ENCODE results near the gene RNF157. TPM values are rescaled to one million over a fixed set of nuclear protein-coding genes. Genes with fewer than 3 reads are reported as not detected.
A peak's percentile ranks its signal among the peaks of the same experiment; 100 is the strongest.

RNF157 gene
- total RNA-seq, 2 experiments from 2014 or later: 73.0 to 148 TPM

GRCh38 chr17:76138896-76139752 is 101.2 kb downstream of the RNF157 start:
- Mint-ChIP-seq H3K27ac (no peak overlapping the region), H3K27me3 (peaks cover 14% of the 10 kb centered on the region), H3K4me1 (peaks cover 45% of the 10 kb centered on the region), H3K4me3 (no peak overlapping the region), H3K9me3 (ENCODE audit: low read depth) (no peaks in the 10 kb centered on the region), H3K36me3 (no peaks in the 10 kb centered on the region)
- DNase-seq: no peak
- no peak for ATAC-seq
- CTCF ChIA-PET: no interaction called here

DNA sequence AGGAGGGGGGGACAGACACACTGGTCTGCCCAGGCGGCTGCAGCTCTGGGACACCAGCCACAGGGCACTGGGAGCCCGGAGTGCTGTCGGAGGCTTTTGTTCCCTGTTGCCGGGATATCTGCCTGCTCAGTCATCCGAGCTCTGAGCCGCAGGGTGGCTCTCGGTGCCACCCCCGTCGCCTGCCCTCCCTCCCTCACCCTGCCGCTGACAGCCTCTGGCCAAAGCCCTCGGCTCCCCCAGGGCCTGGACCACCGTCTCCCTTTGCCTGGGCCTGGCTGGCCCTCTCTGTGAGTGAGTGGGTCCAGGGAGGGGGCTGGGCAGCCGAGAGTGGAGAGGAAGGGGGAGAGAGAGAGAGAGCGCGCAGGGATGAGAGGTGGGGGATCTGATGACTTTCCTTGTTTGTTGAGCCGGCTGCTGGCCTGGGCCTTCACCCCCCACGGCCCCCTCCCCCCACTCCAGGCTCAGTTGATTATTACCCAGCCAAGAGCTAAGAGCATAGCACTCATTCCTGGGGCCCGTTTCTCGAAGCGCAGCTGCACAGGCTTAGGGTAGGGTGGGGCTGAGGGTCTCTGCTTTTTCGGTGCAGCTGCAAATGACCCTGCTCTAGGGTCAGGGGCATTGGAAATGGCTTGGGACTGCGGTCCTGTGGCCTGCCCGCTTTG is 101.9 kb downstream of the RNF157 start:
- DNase-seq: no peak
- no peak for ATAC-seq
- Mint-ChIP-seq H3K27me3 (peaks cover 14% of the 10 kb centered on the region), H3K27ac (no peak overlapping the region), H3K36me3 (no peaks in the 10 kb centered on the region), H3K4me1 (peaks cover 42% of the 10 kb centered on the region), H3K9me3 (ENCODE audit: low read depth) (no peaks in the 10 kb centered on the region), H3K4me3 (no peak overlapping the region)
- CTCF ChIA-PET: no interaction called here

DNA sequence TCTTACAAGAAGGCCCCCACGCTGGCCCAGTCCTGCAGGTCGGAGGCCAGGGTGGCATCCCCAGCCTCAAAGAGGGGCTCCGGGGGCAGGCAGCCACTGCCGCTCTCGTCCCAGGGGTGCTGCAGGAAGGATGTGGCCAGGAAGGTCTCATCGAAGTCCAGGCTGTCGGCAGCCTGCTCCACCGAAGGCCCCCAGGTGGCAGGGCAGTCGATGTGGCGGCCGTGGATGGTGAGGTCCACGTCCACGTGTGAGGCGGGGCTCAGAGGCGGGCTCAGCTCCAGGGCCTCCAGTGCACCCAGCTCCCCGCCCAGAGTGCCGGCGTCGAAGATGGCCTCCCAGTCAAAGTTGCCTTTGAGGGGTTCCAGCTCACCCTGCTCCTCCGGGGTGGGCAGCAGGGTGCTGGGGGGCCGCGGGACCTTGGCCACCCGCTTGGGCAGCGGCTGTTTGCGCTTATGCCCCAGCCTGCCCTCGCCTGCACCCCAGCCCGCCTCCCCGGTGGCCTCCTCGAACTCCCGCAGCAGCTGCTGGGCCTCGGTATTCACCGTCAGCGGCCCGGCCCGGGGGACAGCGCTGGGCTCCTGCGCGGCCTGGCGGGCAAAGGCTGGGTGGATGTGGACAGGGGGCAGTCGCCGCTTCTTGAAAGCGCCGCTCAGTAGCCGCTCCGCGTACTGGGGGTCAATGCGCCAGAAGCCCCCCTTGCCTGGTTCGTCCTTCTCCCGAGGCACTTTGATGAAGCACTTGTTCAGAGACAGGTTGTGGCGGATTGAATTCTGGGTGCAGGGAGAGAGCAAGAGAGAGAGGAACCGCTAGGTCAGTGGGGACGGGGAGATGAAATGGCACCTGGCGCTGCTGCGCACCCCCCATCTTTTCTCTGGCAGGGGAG is 102.7 kb downstream of the RNF157 start:
- Mint-ChIP-seq H3K4me1 (peaks cover 36% of the 10 kb centered on the region), H3K27me3 (peaks cover 14% of the 10 kb centered on the region), H3K9me3 (ENCODE audit: low read depth) (no peaks in the 10 kb centered on the region), H3K4me3 (no peak overlapping the region), H3K36me3 (no peaks in the 10 kb centered on the region), H3K27ac (no peak overlapping the region)
- DNase-seq (no peak), ATAC-seq (no peak)
- CTCF ChIA-PET: interaction anchor here (1.1 kb wide), 1 partner anchor 16 kb away, joined by 3 read pairs; no protein-coding TSS in a partner anchor

DNA sequence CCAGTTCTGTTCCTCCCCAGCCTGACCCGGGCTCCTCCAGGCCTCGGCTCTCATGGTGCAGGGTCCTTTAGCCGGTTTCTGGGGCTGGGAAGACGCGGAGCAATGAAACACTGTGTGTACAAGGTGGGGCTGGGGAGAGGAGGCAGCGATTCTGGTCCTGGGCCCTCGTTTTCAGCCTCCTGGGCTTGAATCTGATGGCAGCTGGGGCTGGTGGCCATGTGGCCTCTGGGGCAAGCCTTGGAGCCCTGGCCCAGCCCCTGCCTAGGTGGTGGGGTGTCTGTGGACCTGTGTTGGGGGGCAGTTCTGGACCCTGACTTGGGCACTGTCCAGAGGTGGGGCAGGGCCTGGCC is 103.3 kb downstream of the RNF157 start:
- no peak for DNase-seq
- peaks cover 30% of the 10 kb centered on the region for H3K4me1 Mint-ChIP-seq
- peaks cover 14% of the 10 kb centered on the region for H3K27me3 Mint-ChIP-seq
- CTCF ChIA-PET: interaction anchor here (1.1 kb wide), 1 partner anchor 16 kb away, joined by 3 read pairs; no protein-coding TSS in a partner anchor
- ATAC-seq: no peak
- no peaks in the 10 kb centered on the region for H3K36me3 Mint-ChIP-seq
- no peak overlapping the region for H3K27ac Mint-ChIP-seq
- H3K9me3 Mint-ChIP-seq (ENCODE audit: low read depth): no peaks in the 10 kb centered on the region
- no peak overlapping the region for H3K4me3 Mint-ChIP-seq

GRCh38 chr17:76136276-76137000 is 103.9 kb downstream of the RNF157 start:
- H3K27ac Mint-ChIP-seq: no peak overlapping the region
- no peaks in the 10 kb centered on the region for H3K9me3 Mint-ChIP-seq (ENCODE audit: low read depth)
- DNase-seq (no peak), ATAC-seq (no peak)
- H3K4me1 Mint-ChIP-seq: peaks cover 24% of the 10 kb centered on the region
- H3K36me3 Mint-ChIP-seq: no peaks in the 10 kb centered on the region
- CTCF ChIA-PET: interaction anchor here (1.1 kb wide), 1 partner anchor 15 kb away, joined by 3 read pairs; no protein-coding TSS in a partner anchor
- peaks cover 14% of the 10 kb centered on the region for H3K27me3 Mint-ChIP-seq
- H3K4me3 Mint-ChIP-seq: no peak overlapping the region

DNA sequence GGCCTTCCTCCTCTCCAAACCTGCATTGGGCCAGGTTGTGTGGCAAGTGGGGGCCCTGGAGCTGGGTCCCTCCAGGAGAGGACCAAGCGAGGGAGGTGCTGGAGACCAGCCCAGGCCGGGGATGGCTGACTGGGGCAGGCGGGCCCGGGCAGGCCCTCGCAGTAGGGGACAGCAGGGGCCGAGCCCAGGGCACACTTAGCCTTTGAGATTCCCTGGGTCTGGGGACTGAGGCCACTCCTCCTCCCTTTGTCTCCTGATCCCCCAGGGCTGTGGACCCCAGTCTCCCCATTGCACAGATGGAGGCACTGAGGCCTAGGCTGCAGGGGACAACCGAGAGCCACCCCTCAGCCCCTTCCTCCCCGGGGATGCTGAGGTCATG is 104.5 kb downstream of the RNF157 start:
- H3K9me3 Mint-ChIP-seq (ENCODE audit: low read depth): no peaks in the 10 kb centered on the region
- peaks cover 14% of the 10 kb centered on the region for H3K27me3 Mint-ChIP-seq
- H3K27ac Mint-ChIP-seq: no peak overlapping the region

DNA sequence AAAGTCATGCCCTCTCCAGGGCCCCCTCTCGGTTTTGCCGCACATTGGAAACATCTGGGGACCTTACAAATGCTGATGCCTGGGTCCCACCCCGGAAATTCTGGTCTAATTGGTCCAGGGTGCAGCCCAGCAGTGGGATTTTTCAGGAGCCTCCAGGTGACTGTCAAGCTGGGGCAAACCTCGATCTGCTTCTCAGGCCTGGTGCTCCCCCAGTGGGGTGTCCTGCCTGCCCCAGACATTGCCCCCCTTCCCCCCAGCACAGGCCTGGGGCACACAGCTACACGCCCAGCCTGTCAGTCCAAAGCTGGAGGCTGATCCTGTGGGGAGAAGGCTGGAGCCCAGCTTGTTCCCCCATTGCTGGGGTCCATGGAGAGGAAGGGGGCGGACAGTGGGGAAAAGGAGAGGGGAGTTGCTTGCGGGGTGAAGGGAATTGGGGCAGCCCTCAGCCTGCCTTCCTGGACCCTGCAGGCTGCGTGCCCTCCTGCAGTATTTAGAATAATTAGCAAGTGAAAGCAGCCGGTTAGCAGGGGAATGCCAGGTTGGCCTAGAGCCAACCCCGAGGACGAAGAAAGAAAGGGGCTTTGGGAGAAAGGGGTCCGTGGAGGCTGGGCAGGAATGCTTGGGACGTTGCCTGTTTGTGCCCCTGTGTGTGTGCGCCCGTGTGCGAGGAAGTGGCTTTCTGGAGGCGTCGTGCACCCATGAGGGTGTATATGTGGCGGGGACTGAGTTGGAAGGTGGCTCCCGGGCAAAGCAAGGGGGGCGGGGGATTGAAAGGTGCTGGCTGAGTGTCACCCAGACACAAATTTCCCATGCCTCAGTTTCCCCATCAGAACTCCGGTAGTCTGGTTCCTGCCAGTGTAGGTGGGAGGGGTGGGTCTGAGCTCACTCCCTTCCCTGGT is 105.1 kb downstream of the RNF157 start:
- H3K4me3 Mint-ChIP-seq: no peak overlapping the region
- DNase-seq: no peak
- H3K9me3 Mint-ChIP-seq (ENCODE audit: low read depth): no peaks in the 10 kb centered on the region
- H3K27ac Mint-ChIP-seq: peak overlapping the region; percentile 35
- no peak for ATAC-seq
- H3K4me1 Mint-ChIP-seq: peaks cover 19% of the 10 kb centered on the region
- CTCF ChIA-PET: interaction anchor here (0.9 to 6.3 kb wide), 9 partner anchors 9 to 164 kb away, joined by 3 to 38 read pairs (median 4); no protein-coding TSS in a partner anchor
- H3K27me3 Mint-ChIP-seq: peaks cover 9% of the 10 kb centered on the region
- H3K36me3 Mint-ChIP-seq: no peaks in the 10 kb centered on the region

More for the DNA sequence above, 104.5 kb downstream of the RNF157 start:
- CTCF ChIA-PET: interaction anchor here (2.7 kb wide), 1 partner anchor 10 kb away, joined by 8 read pairs; no protein-coding TSS in a partner anchor
- ATAC-seq (no peak), DNase-seq (no peak)
- H3K4me3 Mint-ChIP-seq: no peak overlapping the region
- peaks cover 23% of the 10 kb centered on the region for H3K4me1 Mint-ChIP-seq
- H3K36me3 Mint-ChIP-seq: no peaks in the 10 kb centered on the region

DNA sequence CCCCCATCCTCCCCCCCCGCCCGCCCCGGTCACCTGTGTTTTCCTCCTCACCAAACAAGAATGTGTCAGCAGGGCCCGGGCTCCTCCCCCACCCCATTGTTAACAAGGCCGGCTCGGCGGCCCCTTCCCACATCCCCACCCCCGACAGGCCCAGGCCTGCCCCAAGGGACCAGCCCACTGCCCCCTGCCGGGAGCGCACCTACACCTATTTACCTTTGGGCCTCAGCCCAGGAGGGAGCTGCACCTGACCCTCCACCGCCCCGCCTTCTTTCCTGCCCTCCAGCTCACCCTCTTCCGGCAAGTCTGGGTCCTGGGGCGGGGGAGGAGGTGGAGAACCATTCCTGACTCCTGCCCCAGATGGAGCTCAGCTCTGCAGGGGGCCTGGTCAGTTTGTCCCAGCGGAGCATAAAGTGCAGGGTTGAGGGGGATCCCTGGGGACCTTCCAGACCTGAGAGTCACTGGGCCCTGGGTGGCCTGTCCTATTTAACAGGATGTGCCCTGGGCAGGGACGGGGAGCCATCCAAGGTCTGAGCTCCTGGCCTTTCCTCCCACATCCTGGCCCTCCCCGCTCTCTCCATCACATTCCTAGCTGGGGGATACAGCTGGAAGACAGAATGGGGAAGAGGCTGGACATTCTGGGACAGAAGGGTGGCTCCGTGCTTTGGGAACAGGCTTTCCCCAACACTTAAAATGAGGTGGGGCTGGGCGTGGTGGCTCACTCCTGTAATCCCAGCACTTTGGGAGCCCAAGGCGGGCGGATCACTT is 107.5 kb downstream of the RNF157 start:
- Mint-ChIP-seq H3K36me3 (no peaks in the 10 kb centered on the region), H3K4me3 (no peak overlapping the region), H3K9me3 (ENCODE audit: low read depth) (no peaks in the 10 kb centered on the region), H3K27me3 (no peaks in the 10 kb centered on the region), H3K4me1 (peaks cover 16% of the 10 kb centered on the region), H3K27ac (no peak overlapping the region)
- ATAC-seq: no peak
- CTCF ChIA-PET: interaction anchor here (0.8 to 6.3 kb wide), 8 partner anchors 7 to 168 kb away, joined by 3 to 38 read pairs (median 4); no protein-coding TSS in a partner anchor
- no peak for DNase-seq

- H3K27me3 Mint-ChIP-seq: no peaks in the 10 kb centered on the region
- no peaks in the 10 kb centered on the region for H3K36me3 Mint-ChIP-seq
- DNase-seq (no peak), ATAC-seq (no peak)
- peaks cover 21% of the 10 kb centered on the region for H3K4me1 Mint-ChIP-seq
- CTCF ChIA-PET: interaction anchor here (1.3 to 6.3 kb wide), 3 partner anchors 10 to 169 kb away, joined by 5 to 38 read pairs (median 6); no protein-coding TSS in a partner anchor
- no peak overlapping the region for H3K4me3 Mint-ChIP-seq
- H3K9me3 Mint-ChIP-seq (ENCODE audit: low read depth): no peaks in the 10 kb centered on the region
- H3K27ac Mint-ChIP-seq: no peak overlapping the region
Measured at GRCh38 chr17:76131692-76132573, 108.4 kb downstream of the RNF157 start.

DNA sequence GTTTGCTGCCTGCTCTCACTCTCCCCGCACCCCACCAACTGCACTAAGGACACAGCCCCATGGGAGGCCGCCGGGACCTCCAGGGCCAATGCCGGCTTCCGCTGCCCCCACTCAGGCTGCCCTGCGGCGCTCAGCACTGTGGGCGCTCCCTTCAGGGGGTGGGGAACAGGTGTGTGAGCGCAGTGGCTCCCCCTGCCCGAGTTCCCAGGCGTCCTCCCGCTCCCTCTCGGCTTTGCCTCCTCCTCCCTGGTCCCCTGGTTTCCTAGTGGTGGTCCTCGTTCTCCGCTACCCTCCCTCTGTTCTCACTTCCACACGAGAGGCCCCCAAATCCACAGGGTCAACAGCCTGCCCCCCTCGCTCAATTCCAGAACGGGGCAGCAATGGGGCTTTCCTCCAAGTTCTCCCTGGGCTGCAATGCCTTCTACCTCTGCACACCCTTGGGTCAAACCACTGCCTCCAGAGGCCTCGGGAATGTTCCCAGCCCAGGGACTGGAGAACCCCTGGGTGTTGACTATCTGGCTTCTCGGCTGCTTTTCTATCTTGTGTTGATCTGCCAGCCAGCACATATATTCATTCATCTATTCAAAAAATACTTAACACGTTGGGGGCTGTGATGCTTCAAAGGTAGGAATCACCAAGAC is 109.1 kb downstream of the RNF157 start:
- Mint-ChIP-seq H3K27ac (no peak overlapping the region), H3K9me3 (ENCODE audit: low read depth) (no peaks in the 10 kb centered on the region), H3K36me3 (no peaks in the 10 kb centered on the region), H3K4me1 (peaks cover 27% of the 10 kb centered on the region), H3K4me3 (no peak overlapping the region), H3K27me3 (no peaks in the 10 kb centered on the region)
- DNase-seq: no peak
- no peak for ATAC-seq
- CTCF ChIA-PET: interaction anchor here (1.1 to 6.3 kb wide), 3 partner anchors 9 to 148 kb away, joined by 3 to 38 read pairs (median 19); no protein-coding TSS in a partner anchor
